ENCODE measurements around the gene DZANK1.
"Not testable (repeated sequence)": the region's sequence is repeated elsewhere in the genome, so short reads cannot be mapped to it uniquely, and the experiment has no call there.

Gene DZANK1

DNA sequence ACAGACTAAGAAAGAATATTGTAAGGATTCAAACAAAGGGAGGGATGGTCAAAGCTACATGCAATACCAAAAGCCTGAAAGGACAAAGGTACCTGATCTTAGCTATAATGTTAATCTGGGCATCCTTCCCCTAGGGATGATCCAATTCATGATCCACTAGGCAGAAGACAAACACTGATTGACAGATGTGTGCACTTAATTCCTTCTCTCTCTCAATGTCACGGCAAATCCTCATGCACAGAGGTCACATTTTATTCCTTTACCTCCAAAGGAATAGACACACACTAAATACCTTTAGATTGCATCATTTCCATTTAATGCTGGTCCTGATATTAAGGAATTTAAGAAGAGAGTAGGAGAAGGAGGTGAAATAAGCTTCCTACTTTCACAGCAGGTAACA lies 105.2 kb downstream of the DZANK1 start:
- Histone ChIP-seq H3K4me1 (ENCODE audit: insufficient read depth, insufficient read length) (no peaks in the 10 kb centered on the region), H3K9ac (ENCODE audit: insufficient read length, low read depth) (no peak overlapping the region), H3K36me3 (ENCODE audit: insufficient read depth, insufficient read length, low read length) (no peaks in the 10 kb centered on the region), H3K27me3 (ENCODE audit: insufficient read depth, insufficient read length) (no peaks in the 10 kb centered on the region), H3K4me3 (ENCODE audit: insufficient read length, low read depth) (no peak overlapping the region), H3K9me3 (ENCODE audit: insufficient read depth, low read length) (no peaks in the 10 kb centered on the region)
- no peak for DNase-seq (ENCODE audit: low read depth, low spot score)
- TF ChIP-seq ZNF274 (IDR thresholded peaks at IDR 0.05; ENCODE audit: low read depth, low read length) (no peak), YY1 (IDR thresholded peaks at IDR 0.05; ENCODE audit: insufficient read depth, insufficient read length) (no peak), SUZ12 (IDR thresholded peaks at IDR 0.05; ENCODE audit: extremely low read depth, insufficient read depth, insufficient read length) (no peak)

DNA sequence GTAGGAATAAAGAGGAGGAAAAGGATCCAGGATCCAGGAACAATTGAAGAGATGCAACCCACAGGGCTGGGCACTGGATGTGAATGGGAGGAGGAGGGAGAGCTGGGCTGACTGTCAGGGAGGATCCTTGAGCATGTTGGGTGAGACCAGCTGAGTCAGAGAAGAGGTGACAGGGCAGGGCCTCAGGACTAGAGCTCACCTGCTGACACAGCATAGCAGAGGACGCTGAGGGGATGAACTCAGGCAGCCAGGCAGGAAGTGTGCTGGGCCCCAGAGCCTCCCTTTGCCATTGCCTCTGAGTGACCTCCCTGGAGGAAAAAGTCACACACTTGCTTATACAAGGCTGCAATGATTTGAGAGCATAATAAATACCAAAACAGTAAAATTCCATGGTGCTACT lies 106.2 kb downstream of the DZANK1 start:
- no peak for TF ChIP-seq ZNF274 (IDR thresholded peaks at IDR 0.05; ENCODE audit: low read depth, low read length)
- no peak for TF ChIP-seq SUZ12 (IDR thresholded peaks at IDR 0.05; ENCODE audit: extremely low read depth, insufficient read depth, insufficient read length)
- TF ChIP-seq YY1 (IDR thresholded peaks at IDR 0.05; ENCODE audit: insufficient read depth, insufficient read length) = no peak

GRCh38 chr20:18359854-18360253 lies 107.0 kb downstream of the DZANK1 start:
- Histone ChIP-seq H3K4me3 (ENCODE audit: insufficient read length, low read depth) (no peak overlapping the region), H3K27me3 (ENCODE audit: insufficient read depth, insufficient read length) (no peaks in the 10 kb centered on the region), H3K4me1 (ENCODE audit: insufficient read depth, insufficient read length) (no peaks in the 10 kb centered on the region), H3K9me3 (ENCODE audit: insufficient read depth, low read length) (no peaks in the 10 kb centered on the region; the same call in 1 of the 2 replicates), H3K36me3 (ENCODE audit: insufficient read depth, insufficient read length, low read length) (no peaks in the 10 kb centered on the region), H3K9ac (ENCODE audit: insufficient read length, low read depth) (no peak overlapping the region)
- no peak for DNase-seq (ENCODE audit: low read depth, low spot score)
- TF ChIP-seq SUZ12 (IDR thresholded peaks at IDR 0.05; ENCODE audit: extremely low read depth, insufficient read depth, insufficient read length) (no peak), YY1 (IDR thresholded peaks at IDR 0.05; ENCODE audit: insufficient read depth, insufficient read length) (no peak), ZNF274 (IDR thresholded peaks at IDR 0.05; ENCODE audit: low read depth, low read length) (no peak)

More for the DNA sequence above, 106.2 kb downstream of the DZANK1 start:
- no peaks in the 10 kb centered on the region for H3K27me3 ChIP-seq (ENCODE audit: insufficient read depth, insufficient read length)
- no peak for DNase-seq (ENCODE audit: low read depth, low spot score)
- H3K4me3 ChIP-seq (ENCODE audit: insufficient read length, low read depth) = no peak overlapping the region
- no peaks in the 10 kb centered on the region; the same call in 1 of the 2 replicates for H3K9me3 ChIP-seq (ENCODE audit: insufficient read depth, low read length)
- H3K36me3 ChIP-seq (ENCODE audit: insufficient read depth, insufficient read length, low read length) = no peaks in the 10 kb centered on the region
- no peaks in the 10 kb centered on the region for H3K4me1 ChIP-seq (ENCODE audit: insufficient read depth, insufficient read length)
- no peak overlapping the region for H3K9ac ChIP-seq (ENCODE audit: insufficient read length, low read depth)

GRCh38 chr20:18349749-18350148 lies 117.1 kb downstream of the DZANK1 start:
- not testable (repeated sequence) for H3K9ac ChIP-seq (ENCODE audit: insufficient read length, low read depth); H3K27me3 ChIP-seq (ENCODE audit: insufficient read depth, insufficient read length); H3K4me3 ChIP-seq (ENCODE audit: insufficient read length, low read depth); H3K4me1 ChIP-seq (ENCODE audit: insufficient read depth, insufficient read length); H3K36me3 ChIP-seq (ENCODE audit: insufficient read depth, insufficient read length, low read length); DNase-seq (ENCODE audit: low read depth, low spot score); H3K9me3 ChIP-seq (ENCODE audit: insufficient read depth, low read length)
